Karpas-422 (cell line): ENCODE results near the gene COMMD10. TPM values are rescaled to one million over a fixed set of nuclear protein-coding genes. Genes with fewer than 3 reads are reported as not detected.

ENCODE experiments used
- DNase-seq: peaks from one replicate; pipeline ENCODE4 v3.0.0-alpha.2; 2015
- H2AFZ ChIP-seq: fragments of 200-600 bp; sonication (generic); 2 replicates; pipeline ENCODE4 v1.6.1; 2014; ENCODE audit warnings: antibody characterized with exemption, low read length, mixed read lengths
- H3K27ac ChIP-seq: fragments of 200-600 bp; sonication (generic); 2 replicates; pipeline ENCODE4 v1.5.1; 2014; ENCODE audit warnings: mild to moderate bottlenecking, low read length, moderate library complexity
- H3K27me3 ChIP-seq: fragments of 200-600 bp; sonication (generic); 2 replicates; pipeline ENCODE4 v1.6.1; 2014; ENCODE audit warnings: low read length, mixed read lengths
- H3K36me3 ChIP-seq: fragments of 200-600 bp; sonication (generic); 2 replicates; pipeline ENCODE4 v1.6.1; 2014; ENCODE audit warnings: low read length, mixed read lengths; ENCODE audit not compliant: insufficient read depth
- H3K4me1 ChIP-seq: fragments of 200-600 bp; sonication (generic); 2 replicates; pipeline ENCODE4 v1.6.1; 2014; ENCODE audit warnings: mild to moderate bottlenecking, low read length, mixed read lengths
- H3K4me2 ChIP-seq: fragments of 200-600 bp; sonication (generic); 2 replicates; pipeline ENCODE4 v1.6.1; 2014; ENCODE audit warnings: low read length, low read depth, mild to moderate bottlenecking; ENCODE audit not compliant: poor library complexity, severe bottlenecking
- H3K4me3 ChIP-seq: fragments of 200-600 bp; sonication (generic); 2 replicates; pipeline ENCODE4 v1.5.1; 2014; ENCODE audit warnings: mild to moderate bottlenecking, antibody characterized with exemption, low read length, mixed read lengths
- H3K79me2 ChIP-seq: fragments of 200-600 bp; sonication (generic); 2 replicates; pipeline ENCODE4 v1.6.1; 2014; ENCODE audit warnings: mild to moderate bottlenecking, low read length, mixed read lengths
- H3K9ac ChIP-seq: fragments of 200-600 bp; sonication (generic); 2 replicates; pipeline ENCODE4 v1.6.0; 2014; ENCODE audit warnings: low read length
- H3K9me2 ChIP-seq: fragments of 200-600 bp; sonication (generic), shearing (Covaris generic); replicated peaks from 2 replicates; pipeline ENCODE4 v1.6.0; 2014; ENCODE audit warnings: mild to moderate bottlenecking, low read length, moderate library complexity; ENCODE audit not compliant: insufficient read depth
- H3K9me3 ChIP-seq: fragments of 300-700, 200-600 bp; sonication (generic); 2 replicates; pipeline ENCODE4 v1.6.1; 2014; ENCODE audit warnings: low read length, mixed read lengths
- H4K20me1 ChIP-seq: fragments of 200-600 bp; sonication (generic); 2 replicates; pipeline ENCODE4 v1.6.1; 2014; ENCODE audit warnings: mild to moderate bottlenecking, antibody characterized with exemption, low read length, low read depth; ENCODE audit not compliant: insufficient read depth
- total RNA-seq: library from RNA; depleted of rRNA; stranded (reverse); fragments of >200 nt; shearing (Covaris generic); gene quantifications from 2 replicates; pipeline ENCODE4 v1.2.3, GENCODE V29; 2014; ENCODE audit warnings: low replicate concordance

Gene COMMD10
- total RNA-seq, 1 experiment from 2014 or later, result 80.6 TPM

DNA sequence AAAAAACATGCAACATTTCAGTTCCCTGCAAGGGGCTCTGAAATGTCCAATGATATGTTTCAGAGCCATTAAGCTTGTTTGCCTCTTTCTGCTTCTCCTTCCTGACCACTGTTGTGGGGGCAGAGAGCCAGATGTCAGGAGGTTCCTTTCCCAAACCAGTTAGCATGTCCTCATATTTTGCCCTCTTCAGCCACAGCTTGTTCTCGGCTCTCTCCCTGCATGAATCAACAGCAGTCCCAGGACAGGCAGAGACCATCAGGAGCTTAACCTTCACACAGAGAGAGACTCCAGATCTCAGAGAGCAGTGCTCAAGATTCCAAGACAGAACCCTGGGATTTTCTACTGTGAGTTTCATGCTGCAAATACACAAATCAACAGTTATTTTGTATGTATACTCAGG is 218.5 kb downstream of the COMMD10 start:
- Histone ChIP-seq H3K9ac (no peak overlapping the region), H3K4me3 (no peak overlapping the region), H4K20me1 (no peaks in the 10 kb centered on the region), H3K27me3 (no peaks in the 10 kb centered on the region), H3K4me1 (no peaks in the 10 kb centered on the region), H3K9me2 (no peaks in the 10 kb centered on the region), H3K79me2 (no peaks in the 10 kb centered on the region), H3K9me3 (peaks cover 5% of the 10 kb centered on the region; the same call in 1 of the 2 replicates), H2AFZ (no peak overlapping the region), H3K36me3 (peaks cover 7% of the 10 kb centered on the region), H3K4me2 (no peak overlapping the region), H3K27ac (no peak overlapping the region)
- DNase-seq, result no peak

DNA sequence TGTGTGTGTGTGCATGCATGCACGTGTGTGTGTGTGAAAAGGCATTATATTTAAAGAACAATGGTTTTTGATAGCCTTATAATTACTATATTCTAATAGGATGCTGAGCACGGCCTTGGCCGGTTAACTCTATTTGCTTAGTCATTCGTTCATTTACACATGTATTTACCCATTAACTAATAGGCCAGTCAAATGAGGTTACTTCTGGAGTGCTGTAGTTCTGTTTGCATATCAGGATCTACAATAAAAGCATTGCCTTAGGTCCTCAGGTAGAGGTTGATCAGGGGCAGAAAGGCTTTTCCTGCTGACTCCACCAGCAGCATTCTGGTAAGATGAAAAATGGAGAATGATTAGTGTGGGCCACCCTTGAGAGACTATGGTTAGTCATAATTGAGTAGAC is 219.0 kb downstream of the COMMD10 start:
- Histone ChIP-seq H4K20me1 (no peaks in the 10 kb centered on the region), H3K79me2 (no peaks in the 10 kb centered on the region), H3K4me2 (no peak overlapping the region), H3K4me3 (no peak overlapping the region), H3K27me3 (no peaks in the 10 kb centered on the region), H3K9ac (no peak overlapping the region), H3K27ac (no peak overlapping the region), H3K4me1 (no peaks in the 10 kb centered on the region), H2AFZ (no peak overlapping the region), H3K9me2 (no peaks in the 10 kb centered on the region), H3K36me3 (peaks cover 7% of the 10 kb centered on the region), H3K9me3 (peaks cover 5% of the 10 kb centered on the region; the same call in 1 of the 2 replicates)
- DNase-seq, result no peak

DNA sequence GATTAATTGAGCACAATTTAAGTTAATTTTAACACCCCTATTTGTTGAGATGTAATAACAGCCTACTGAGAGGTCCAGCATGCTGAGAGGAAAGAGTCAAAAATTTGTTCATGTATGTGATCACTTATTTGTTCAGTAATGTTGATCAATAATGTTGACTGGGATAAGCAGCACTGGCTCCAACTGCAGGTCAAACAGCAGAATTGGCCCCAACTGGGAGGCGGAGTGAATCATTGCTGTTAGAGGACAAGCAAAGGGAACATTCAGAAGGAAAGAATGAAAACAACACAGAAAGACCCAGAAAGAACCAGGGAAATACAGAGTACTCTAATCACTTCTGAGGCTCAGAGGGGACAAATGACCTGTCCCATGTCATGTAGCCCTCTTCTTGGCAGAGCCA is 221.1 kb downstream of the COMMD10 start:
- Histone ChIP-seq H3K9me2 (no peaks in the 10 kb centered on the region), H3K79me2 (no peaks in the 10 kb centered on the region), H3K36me3 (peaks cover 7% of the 10 kb centered on the region), H3K27ac (no peak overlapping the region), H3K9ac (no peak overlapping the region), H3K4me1 (no peaks in the 10 kb centered on the region), H2AFZ (no peak overlapping the region), H3K4me3 (no peak overlapping the region), H4K20me1 (no peaks in the 10 kb centered on the region), H3K27me3 (no peaks in the 10 kb centered on the region), H3K9me3 (peaks cover 8% of the 10 kb centered on the region), H3K4me2 (no peak overlapping the region)
- no peak for DNase-seq

DNA sequence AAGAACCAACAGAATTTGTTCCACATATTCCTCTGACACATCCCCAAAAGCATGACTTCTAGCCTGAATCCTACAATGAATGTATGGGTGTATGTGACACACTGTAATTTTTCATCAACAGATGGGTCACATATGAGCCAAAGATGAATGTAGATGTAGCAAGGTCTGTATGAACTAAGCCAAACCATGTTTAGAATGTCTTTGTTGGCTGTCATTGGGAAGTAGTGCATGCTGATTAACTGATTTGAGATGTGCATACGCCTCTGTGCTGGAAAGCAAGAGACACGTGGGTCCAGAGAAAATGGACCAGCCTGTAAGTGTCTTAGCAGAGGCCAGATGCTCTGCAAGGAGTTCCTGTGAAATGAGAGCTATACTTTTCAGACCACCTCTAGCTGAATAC is 222.0 kb downstream of the COMMD10 start:
- no peak overlapping the region for H3K9ac ChIP-seq
- H3K27ac ChIP-seq, result no peak overlapping the region
- no peaks in the 10 kb centered on the region for H3K4me1 ChIP-seq
- no peak for DNase-seq
- H3K27me3 ChIP-seq, result no peaks in the 10 kb centered on the region
- H3K9me3 ChIP-seq, result peaks cover 8% of the 10 kb centered on the region
- no peaks in the 10 kb centered on the region for H4K20me1 ChIP-seq
- H3K4me2 ChIP-seq, result no peak overlapping the region
- no peaks in the 10 kb centered on the region for H3K9me2 ChIP-seq
- no peaks in the 10 kb centered on the region for H3K79me2 ChIP-seq
- H3K36me3 ChIP-seq, result peaks cover 7% of the 10 kb centered on the region
- no peak overlapping the region for H3K4me3 ChIP-seq
- H2AFZ ChIP-seq, result no peak overlapping the region

DNA sequence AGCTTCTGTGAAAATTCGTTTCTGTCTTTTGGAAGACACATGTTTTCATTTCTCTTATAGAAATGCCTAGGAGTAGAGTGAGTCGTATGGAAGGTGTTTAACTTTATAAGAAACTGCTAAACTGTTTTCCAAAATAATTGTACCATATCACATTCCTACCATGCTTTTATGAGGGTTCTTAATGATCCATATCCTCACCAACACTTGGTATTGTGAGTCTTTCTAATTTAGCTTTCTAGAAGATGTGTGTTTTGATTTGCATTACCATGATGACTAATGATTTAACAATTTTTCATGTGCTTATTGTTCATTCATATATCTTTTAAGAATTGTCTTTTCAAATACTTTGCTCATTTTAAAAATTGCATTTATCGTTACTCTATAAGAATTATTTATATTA is 223.6 kb downstream of the COMMD10 start:
- Histone ChIP-seq H3K79me2 (no peaks in the 10 kb centered on the region; the same call in 1 of the 2 replicates), H4K20me1 (no peaks in the 10 kb centered on the region), H2AFZ (no peak overlapping the region), H3K9me3 (peaks cover 8% of the 10 kb centered on the region), H3K27ac (no peak overlapping the region), H3K4me2 (no peak overlapping the region), H3K4me3 (no peak overlapping the region), H3K9ac (no peak overlapping the region), H3K27me3 (no peaks in the 10 kb centered on the region), H3K36me3 (peaks cover 7% of the 10 kb centered on the region), H3K4me1 (0 out of 2 replicates have a peak, but pooled peaks cover 4% of the 10 kb centered on the region), H3K9me2 (no peaks in the 10 kb centered on the region; the same call in 1 of the 2 replicates)
- DNase-seq, result no peak

DNA sequence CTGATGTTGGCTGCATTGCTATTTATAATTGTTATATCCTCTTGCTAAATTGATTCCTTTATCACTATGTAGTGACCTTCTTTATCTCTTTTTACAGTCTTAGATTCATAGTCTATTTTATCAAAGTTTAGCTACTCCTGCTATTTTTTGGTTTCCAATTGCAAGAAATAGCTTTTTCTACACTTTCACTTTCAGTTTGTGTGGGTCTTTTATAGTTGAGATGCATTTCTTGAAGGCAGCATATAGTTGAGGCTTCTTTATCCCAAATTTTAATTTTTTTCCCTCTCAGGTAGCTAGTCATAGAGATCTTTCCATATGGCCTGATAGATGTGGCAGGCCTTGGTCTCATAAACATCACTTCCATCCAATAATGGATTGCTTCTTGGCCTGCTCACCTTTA is 228.5 kb downstream of the COMMD10 start:
- Histone ChIP-seq H3K9me3 (peaks cover 8% of the 10 kb centered on the region), H3K4me2 (no peak overlapping the region), H3K36me3 (peaks cover 9% of the 10 kb centered on the region; the same call in 1 of the 2 replicates), H3K4me1 (0 out of 2 replicates have a peak, but pooled peaks cover 5% of the 10 kb centered on the region), H3K9ac (no peak overlapping the region), H3K4me3 (no peak overlapping the region), H3K27ac (no peak overlapping the region), H3K79me2 (no peaks in the 10 kb centered on the region; the same call in 1 of the 2 replicates), H3K9me2 (no peaks in the 10 kb centered on the region; the same call in 1 of the 2 replicates), H2AFZ (no peak overlapping the region), H4K20me1 (no peaks in the 10 kb centered on the region), H3K27me3 (no peaks in the 10 kb centered on the region)
- DNase-seq, result no peak

DNA sequence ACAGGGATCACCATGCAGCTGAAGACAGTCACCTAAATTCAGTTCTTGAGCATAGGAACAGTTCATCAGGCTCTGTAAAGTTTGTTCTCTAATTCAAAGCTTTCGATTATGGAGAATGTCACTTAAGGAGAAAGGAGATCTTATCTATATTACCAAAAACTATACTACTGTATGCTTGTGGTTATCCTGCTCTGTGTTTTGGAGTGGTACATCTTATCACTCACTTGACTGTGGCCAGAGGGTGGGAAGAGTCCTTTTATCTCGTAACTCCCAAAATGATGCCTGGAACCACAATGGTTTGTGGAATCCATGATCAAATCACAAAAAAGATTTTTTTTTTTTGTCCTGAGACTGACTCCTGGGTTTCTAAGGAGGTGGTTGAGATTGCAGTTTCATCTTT is 230.7 kb downstream of the COMMD10 start:
- Histone ChIP-seq H3K9me3 (peaks cover 5% of the 10 kb centered on the region), H2AFZ (no peak overlapping the region), H3K4me1 (0 out of 2 replicates have a peak, but pooled peaks cover 5% of the 10 kb centered on the region), H3K79me2 (no peaks in the 10 kb centered on the region; the same call in 1 of the 2 replicates), H4K20me1 (no peaks in the 10 kb centered on the region), H3K4me3 (no peak overlapping the region), H3K9ac (no peak overlapping the region), H3K4me2 (no peak overlapping the region), H3K27me3 (no peaks in the 10 kb centered on the region), H3K27ac (no peak overlapping the region), H3K9me2 (no peaks in the 10 kb centered on the region; the same call in 1 of the 2 replicates), H3K36me3 (peaks cover 13% of the 10 kb centered on the region; the same call in 1 of the 2 replicates)
- no peak for DNase-seq

DNA sequence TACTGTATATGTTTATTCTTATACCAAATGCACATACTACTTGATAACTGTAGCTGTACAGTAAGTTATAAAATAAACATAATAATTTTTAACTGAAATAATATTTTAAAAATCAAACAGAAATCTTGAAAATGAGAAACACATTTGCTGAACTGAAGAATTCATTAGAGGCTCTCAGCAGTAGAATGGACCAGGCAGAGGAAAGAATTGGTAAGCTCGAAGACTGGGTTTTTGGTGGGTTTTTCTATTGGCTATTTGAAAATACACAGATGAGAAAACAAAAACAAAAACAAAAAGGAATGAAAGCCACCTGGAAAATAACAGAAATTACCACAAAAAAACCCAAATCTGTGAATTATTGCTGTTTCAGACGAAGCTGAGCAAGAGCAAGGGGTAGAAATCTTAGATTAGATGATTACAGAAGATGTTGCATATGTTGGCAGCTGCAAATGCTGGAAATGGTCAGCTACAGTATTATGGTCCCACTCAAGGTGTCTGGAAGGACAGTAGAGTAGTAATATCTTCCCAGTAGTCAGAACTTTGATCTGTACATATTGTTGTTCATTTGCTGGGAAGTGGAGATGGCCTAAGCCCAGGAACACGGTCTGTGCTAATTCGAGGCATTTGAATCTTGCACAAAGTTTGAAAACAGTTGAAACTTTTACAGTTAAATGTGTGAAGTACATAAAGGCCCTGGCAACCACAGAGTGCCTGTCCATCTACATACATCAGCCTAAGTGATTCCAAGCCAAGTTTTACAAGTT is 233.4 kb downstream of the COMMD10 start:
- peaks cover 13% of the 10 kb centered on the region; the same call in 1 of the 2 replicates for H3K36me3 ChIP-seq
- H3K27me3 ChIP-seq, result no peaks in the 10 kb centered on the region
- H3K4me3 ChIP-seq, result no peak overlapping the region
- no peak overlapping the region for H3K4me2 ChIP-seq
- no peak for DNase-seq
- no peak overlapping the region for H3K9ac ChIP-seq
- peaks cover 5% of the 10 kb centered on the region for H3K9me3 ChIP-seq
- H3K4me1 ChIP-seq, result 0 out of 2 replicates have a peak, but pooled peaks cover 1% of the 10 kb centered on the region
- H2AFZ ChIP-seq, result no peak overlapping the region
- H3K79me2 ChIP-seq, result no peaks in the 10 kb centered on the region
- no peaks in the 10 kb centered on the region for H4K20me1 ChIP-seq
- no peaks in the 10 kb centered on the region; the same call in 1 of the 2 replicates for H3K9me2 ChIP-seq
- H3K27ac ChIP-seq, result no peak overlapping the region
